Activated CD8-positive, alpha-beta T cell treated with anti-CD3 and anti-CD28 coated beads, Interleukin-2, amount 10 ng/mL, durations not matched to agents 7 days and 5 days (primary cell): ENCODE data around the gene MRGPRX4. TPM values are rescaled to one million over a fixed set of nuclear protein-coding genes. Genes with fewer than 3 reads are reported as not detected.
A peak's percentile ranks its signal among the peaks of the same experiment; 100 is the strongest.
"Not testable (repeated sequence)": the region's sequence is repeated elsewhere in the genome, so short reads cannot be mapped to it uniquely, and the experiment has no call there.

ENCODE experiments used
- ATAC-seq: fragments of 150-1000 bp; cut with Tn5 transposase; one replicate; pipeline ENCODE4 v1.10.0; 2021; ENCODE audit warnings: moderate library complexity
- CTCF ChIA-PET: fragments of 350-600 bp; sonication (Branson Sonifier 250); formaldehyde crosslinking; loops from one replicate; lab custom pipeline; 2021; ENCODE audit warnings: antibody characterized with exemption; lab: Charles Lee
- POLR2A ChIA-PET: fragments of 350-600 bp; sonication (Branson Sonifier 250); formaldehyde crosslinking; loops from one replicate; lab custom pipeline; 2021; ENCODE audit warnings: antibody characterized with exemption; lab: Charles Lee
- DNase-seq: peaks from one replicate; pipeline ENCODE4 v3.0.0-alpha.2; 2020
- H3K27ac Mint-ChIP-seq: one replicate; pipeline ENCODE4 v1.8.0; 2021; ENCODE audit warnings: mild to moderate bottlenecking, mixed read lengths
- H3K27me3 Mint-ChIP-seq: one replicate; pipeline ENCODE4 v1.8.0; 2021; ENCODE audit warnings: low read depth, mixed read lengths
- H3K36me3 Mint-ChIP-seq: one replicate; pipeline ENCODE4 v1.8.0; 2021; ENCODE audit warnings: low read depth, mixed read lengths
- H3K4me1 Mint-ChIP-seq: one replicate; pipeline ENCODE4 v1.8.0; 2021; ENCODE audit warnings: low read depth, mixed read lengths
- H3K4me3 Mint-ChIP-seq: one replicate; pipeline ENCODE4 v1.8.0; 2021; ENCODE audit warnings: mild to moderate bottlenecking, mixed read lengths
- H3K9me3 Mint-ChIP-seq: one replicate; pipeline ENCODE4 v1.8.0; 2022; ENCODE audit warnings: mixed read lengths; ENCODE audit not compliant: insufficient read depth
- total RNA-seq, 2 experiments: library from RNA; stranded (reverse); gene quantifications; one replicate each; pipeline ENCODE4 v1.2.3, GENCODE V29; 2021

MRGPRX4 gene
- total RNA-seq, 2 experiments from 2014 or later: not detected

DNA sequence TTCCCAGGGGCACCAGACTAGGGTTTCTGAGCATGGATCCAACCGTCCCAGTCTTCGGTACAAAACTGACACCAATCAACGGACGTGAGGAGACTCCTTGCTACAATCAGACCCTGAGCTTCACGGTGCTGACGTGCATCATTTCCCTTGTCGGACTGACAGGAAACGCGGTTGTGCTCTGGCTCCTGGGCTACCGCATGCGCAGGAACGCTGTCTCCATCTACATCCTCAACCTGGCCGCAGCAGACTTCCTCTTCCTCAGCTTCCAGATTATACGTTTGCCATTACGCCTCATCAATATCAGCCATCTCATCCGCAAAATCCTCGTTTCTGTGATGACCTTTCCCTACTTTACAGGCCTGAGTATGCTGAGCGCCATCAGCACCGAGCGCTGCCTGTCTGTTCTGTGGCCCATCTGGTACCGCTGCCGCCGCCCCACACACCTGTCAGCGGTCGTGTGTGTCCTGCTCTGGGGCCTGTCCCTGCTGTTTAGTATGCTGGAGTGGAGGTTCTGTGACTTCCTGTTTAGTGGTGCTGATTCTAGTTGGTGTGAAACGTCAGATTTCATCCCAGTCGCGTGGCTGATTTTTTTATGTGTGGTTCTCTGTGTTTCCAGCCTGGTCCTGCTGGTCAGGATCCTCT, 709 bp downstream of the MRGPRX4 start:
- no peaks in the 10 kb centered on the region for H3K36me3 Mint-ChIP-seq

DNA sequence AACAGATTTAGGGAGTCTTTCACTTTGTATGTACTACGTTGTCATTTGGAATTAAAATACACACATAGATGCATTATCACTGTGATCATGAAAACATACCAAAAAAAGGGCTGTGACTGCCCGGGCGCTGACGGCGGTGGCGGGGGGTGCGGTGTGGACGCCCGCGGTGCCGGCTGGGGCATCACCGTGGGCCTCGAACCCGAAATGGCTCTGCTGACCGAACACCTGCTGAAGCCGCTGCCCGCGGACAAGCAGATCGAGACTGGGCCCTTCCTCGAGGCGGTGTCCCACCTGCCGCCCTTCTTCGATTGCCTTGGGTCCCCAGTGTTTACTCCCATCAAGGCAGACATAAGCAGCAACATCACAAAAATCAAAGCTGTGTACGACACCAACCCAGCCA, 16.2 kb downstream of the MRGPRX4 start:
- H3K9me3 Mint-ChIP-seq: no peaks in the 10 kb centered on the region
- H3K4me3 Mint-ChIP-seq: no peak overlapping the region
- DNase-seq (no peak), ATAC-seq (no peak)
- ChIA-PET CTCF (interaction anchor here (1.3 kb wide), 1 partner anchor 73 kb away, joined by 4 read pairs; no protein-coding TSS in a partner anchor), POLR2A (no interaction called here)
- no peaks in the 10 kb centered on the region for H3K4me1 Mint-ChIP-seq
- no peak overlapping the region for H3K27ac Mint-ChIP-seq
- no peaks in the 10 kb centered on the region for H3K36me3 Mint-ChIP-seq
- peaks cover 25% of the 10 kb centered on the region for H3K27me3 Mint-ChIP-seq

More for the DNA sequence above, 709 bp downstream of the MRGPRX4 start:
- Mint-ChIP-seq H3K9me3 (no peaks in the 10 kb centered on the region), H3K27ac (no peak overlapping the region), H3K4me3 (no peak overlapping the region), H3K27me3 (peaks cover 14% of the 10 kb centered on the region), H3K4me1 (no peaks in the 10 kb centered on the region)
- no peak for ATAC-seq
- ChIA-PET CTCF (no interaction called here), POLR2A (no interaction called here)
- no peak for DNase-seq

DNA sequence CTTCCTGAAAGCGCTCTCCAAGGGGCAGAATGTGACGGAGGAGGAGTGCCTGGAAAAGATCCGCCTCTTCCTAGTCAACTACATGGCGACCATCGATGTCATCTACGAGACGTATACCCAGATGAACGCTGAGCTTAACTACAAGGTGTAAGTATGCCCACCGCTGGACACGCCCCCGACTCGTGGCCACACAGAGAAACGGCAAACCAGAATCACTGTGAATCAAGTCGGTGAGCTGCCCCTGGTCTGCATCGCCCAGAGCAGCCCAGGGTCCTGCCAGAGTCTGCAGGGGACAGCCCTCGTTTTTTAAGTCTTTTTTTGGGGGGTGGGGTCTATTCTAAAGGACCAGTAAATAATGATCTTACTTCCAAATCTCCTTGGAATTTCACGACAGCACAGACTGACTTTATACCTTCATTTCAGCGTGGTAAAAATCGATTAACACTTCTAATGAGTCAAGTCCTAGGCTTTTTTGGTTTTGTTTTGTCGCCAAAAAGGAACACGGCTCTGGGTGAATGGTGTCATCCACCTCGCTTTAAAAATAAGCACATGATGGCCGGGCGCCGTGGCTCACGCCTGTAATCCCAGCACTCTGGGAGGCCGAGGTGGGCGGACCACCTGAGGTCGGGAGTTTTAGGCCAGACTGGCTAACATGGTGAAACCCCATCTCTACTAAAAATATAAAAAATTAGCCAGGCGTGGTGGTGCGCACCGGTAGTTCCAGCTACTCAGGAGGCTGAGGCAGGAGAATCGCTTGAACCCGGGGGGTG, 17.0 kb downstream of the MRGPRX4 start:
- POLR2A ChIA-PET, H3K4me3 Mint-ChIP-seq: not testable (repeated sequence)
- CTCF ChIA-PET: interaction anchor here (1.3 to 1.4 kb wide), 2 partner anchors 54 to 74 kb away, joined by 3 to 5 read pairs; no protein-coding TSS in a partner anchor

DNA sequence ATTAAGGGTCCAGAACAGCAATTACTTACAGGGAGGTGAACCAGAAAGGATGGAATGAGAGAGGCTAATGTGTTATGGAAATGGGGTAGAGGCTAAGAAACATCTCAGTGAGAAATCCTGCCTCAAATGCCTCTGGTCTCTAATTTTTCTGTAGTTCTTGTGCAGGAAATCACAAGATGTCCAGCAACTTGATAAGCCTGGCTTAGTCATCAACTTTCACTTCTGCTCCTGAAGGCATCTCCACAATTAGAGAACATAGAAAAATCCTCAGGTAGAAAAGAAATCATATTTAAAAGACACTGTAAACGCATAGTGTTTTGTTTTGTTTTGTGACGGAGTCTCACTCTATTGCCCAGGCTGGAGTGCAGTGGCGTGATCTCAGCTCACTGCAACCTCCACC, 18.7 kb downstream of the MRGPRX4 start:
- no peaks in the 10 kb centered on the region for H3K9me3 Mint-ChIP-seq
- peaks cover 30% of the 10 kb centered on the region for H3K27me3 Mint-ChIP-seq
- no peak for DNase-seq
- no peak for ATAC-seq
- no peak overlapping the region for H3K4me3 Mint-ChIP-seq
- H3K27ac Mint-ChIP-seq: no peak overlapping the region
- ChIA-PET POLR2A (no interaction called here), CTCF (interaction anchor here (1.0 to 1.4 kb wide), 3 partner anchors 13 to 76 kb away, joined by 3 to 5 read pairs (median 3); no protein-coding TSS in a partner anchor)
- no peaks in the 10 kb centered on the region for H3K4me1 Mint-ChIP-seq
- H3K36me3 Mint-ChIP-seq: no peaks in the 10 kb centered on the region

More for the DNA sequence above, 17.0 kb downstream of the MRGPRX4 start:
- not testable (repeated sequence) for DNase-seq, H3K4me1 Mint-ChIP-seq, H3K9me3 Mint-ChIP-seq, H3K36me3 Mint-ChIP-seq, ATAC-seq, H3K27ac Mint-ChIP-seq
- peaks cover 29% of the 10 kb centered on the region for H3K27me3 Mint-ChIP-seq

DNA sequence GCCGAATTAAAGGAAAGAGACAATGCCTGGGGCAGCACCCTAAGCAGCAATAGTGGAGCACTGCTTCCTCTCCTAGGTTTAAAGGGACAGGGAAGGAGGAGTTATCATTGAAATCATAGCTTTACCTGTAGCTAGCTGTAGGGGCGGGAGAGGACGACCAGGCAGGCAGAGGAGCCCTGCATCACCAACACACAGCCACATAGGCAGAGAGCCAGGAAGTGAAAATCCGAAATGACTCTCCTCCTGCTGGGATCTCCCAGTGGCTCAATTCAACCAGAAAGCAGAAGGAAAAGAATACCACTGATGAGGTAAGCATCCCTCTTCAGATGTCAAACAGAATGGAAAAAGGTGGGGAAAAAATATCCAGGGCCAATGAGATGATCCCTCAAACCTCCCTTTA, 20.4 kb downstream of the MRGPRX4 start:
- CTCF ChIA-PET: no interaction called here
- no peaks in the 10 kb centered on the region for H3K9me3 Mint-ChIP-seq
- no peak overlapping the region for H3K27ac Mint-ChIP-seq
- POLR2A ChIA-PET: no interaction called here
- ATAC-seq (no peak), DNase-seq (no peak)
- H3K4me3 Mint-ChIP-seq: no peak overlapping the region
- no peaks in the 10 kb centered on the region for H3K36me3 Mint-ChIP-seq
- H3K27me3 Mint-ChIP-seq: peaks cover 24% of the 10 kb centered on the region
- no peaks in the 10 kb centered on the region for H3K4me1 Mint-ChIP-seq

DNA sequence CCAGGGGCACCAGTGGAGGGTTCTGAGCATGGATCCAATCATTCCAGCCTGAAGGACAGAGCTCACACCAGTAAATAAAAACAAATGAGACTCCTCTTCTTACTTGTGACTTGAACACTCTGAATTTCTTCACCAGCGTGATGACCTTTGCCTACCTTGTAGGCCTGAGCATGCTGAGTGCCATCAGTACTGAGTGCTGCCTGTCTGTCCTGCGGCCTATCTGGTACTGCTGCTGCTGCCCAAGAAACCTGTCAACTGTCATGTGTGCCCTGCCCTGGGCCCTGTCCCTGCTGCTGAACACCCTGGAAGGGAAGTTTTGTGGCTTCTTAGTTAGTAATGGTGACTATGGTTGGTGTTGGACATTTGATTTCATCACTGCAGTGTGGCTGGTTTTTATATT, 23.9 kb downstream of the MRGPRX4 start:
- no peak for ATAC-seq
- Mint-ChIP-seq H3K4me3 (no peak overlapping the region), H3K9me3 (no peaks in the 10 kb centered on the region), H3K36me3 (no peaks in the 10 kb centered on the region), H3K27me3 (peaks cover 29% of the 10 kb centered on the region), H3K4me1 (no peaks in the 10 kb centered on the region), H3K27ac (no peak overlapping the region)
- DNase-seq: no peak
- CTCF ChIA-PET: no interaction called here
- POLR2A ChIA-PET: no interaction called here

DNA sequence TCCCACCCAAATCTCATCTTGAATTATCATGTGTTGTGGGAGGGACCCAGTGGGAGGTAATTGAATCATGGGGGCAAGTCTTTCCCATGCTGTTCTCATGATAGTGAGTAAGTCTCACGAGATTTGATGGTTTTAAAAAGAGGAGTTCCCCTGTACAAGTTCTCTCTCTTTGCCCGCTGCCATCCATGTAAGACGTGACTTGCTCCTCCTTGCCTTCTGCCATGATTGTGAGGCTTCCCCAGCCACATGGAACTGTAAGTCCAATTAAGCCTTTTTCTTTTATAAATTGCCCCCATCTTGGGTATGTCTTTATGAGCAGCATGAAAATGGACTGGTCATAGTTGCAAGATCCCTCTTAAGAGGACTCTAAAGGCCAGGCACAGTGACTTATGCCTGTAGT, 25.1 kb downstream of the MRGPRX4 start:
- ATAC-seq, H3K9me3 Mint-ChIP-seq, CTCF ChIA-PET, H3K4me1 Mint-ChIP-seq, DNase-seq, POLR2A ChIA-PET, H3K27ac Mint-ChIP-seq, H3K4me3 Mint-ChIP-seq, H3K36me3 Mint-ChIP-seq: not testable (repeated sequence)
- H3K27me3 Mint-ChIP-seq: peaks cover 32% of the 10 kb centered on the region

DNA sequence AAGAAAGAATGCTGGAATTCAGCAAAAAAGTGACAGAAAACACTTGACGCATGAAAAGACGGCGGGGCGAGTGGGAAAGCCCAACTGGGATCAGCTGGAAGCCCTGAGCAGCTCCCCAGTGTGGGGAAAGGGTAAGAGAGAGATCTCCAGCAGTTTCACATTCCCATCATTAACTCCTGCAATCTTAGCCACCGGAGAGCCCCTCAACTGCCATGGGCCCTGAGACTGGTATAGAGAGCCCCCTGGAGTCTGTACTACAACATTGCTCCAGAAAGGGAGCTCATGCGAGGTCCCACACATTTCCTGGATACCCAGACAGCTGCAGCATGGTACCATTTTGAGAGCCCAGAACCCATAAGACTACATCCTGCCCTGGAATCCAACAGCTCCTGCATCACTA, 31.1 kb downstream of the MRGPRX4 start:
- H3K4me1 Mint-ChIP-seq: peaks cover 2% of the 10 kb centered on the region
- no peak overlapping the region for H3K4me3 Mint-ChIP-seq
- peaks cover 42% of the 10 kb centered on the region for H3K27me3 Mint-ChIP-seq
- no peaks in the 10 kb centered on the region for H3K9me3 Mint-ChIP-seq
- no peaks in the 10 kb centered on the region for H3K36me3 Mint-ChIP-seq
- DNase-seq (peak; percentile 26), ATAC-seq (no peak)
- POLR2A ChIA-PET: no interaction called here
- CTCF ChIA-PET: interaction anchor here (0.6 to 1.4 kb wide), 9 partner anchors 13 to 224 kb away, joined by 3 to 19 read pairs (median 3); partner anchors contain the start of gene SAAL1
- no peak overlapping the region for H3K27ac Mint-ChIP-seq

DNA sequence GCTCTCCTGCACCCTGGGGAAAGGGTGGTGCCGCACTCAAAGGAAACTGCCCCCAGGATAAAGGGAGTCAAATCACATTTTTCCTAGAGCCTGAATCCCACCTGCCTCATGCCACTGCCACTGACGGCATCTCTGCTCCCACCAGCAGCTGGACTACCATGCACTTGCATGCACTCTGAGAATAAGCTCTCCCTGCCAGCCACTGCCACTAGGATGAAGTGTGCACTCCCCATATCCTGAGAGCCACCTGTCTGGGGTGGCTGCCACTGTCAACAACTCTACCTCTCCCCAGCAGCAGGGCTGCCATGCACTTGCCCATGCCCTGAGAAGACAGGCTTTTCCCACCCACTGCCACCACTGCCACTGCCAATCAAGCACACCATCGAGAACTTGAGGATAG, 31.6 kb downstream of the MRGPRX4 start:
- no peaks in the 10 kb centered on the region for H3K9me3 Mint-ChIP-seq
- POLR2A ChIA-PET: no interaction called here
- peaks cover 46% of the 10 kb centered on the region for H3K27me3 Mint-ChIP-seq
- no peaks in the 10 kb centered on the region for H3K36me3 Mint-ChIP-seq
- CTCF ChIA-PET: interaction anchor here (0.6 to 1.4 kb wide), 8 partner anchors 13 to 225 kb away, joined by 3 to 19 read pairs (median 3); partner anchors contain the start of gene SAAL1
- H3K4me3 Mint-ChIP-seq: no peak overlapping the region
- peaks cover 2% of the 10 kb centered on the region for H3K4me1 Mint-ChIP-seq
- DNase-seq: no peak
- H3K27ac Mint-ChIP-seq: no peak overlapping the region
- no peak for ATAC-seq

DNA sequence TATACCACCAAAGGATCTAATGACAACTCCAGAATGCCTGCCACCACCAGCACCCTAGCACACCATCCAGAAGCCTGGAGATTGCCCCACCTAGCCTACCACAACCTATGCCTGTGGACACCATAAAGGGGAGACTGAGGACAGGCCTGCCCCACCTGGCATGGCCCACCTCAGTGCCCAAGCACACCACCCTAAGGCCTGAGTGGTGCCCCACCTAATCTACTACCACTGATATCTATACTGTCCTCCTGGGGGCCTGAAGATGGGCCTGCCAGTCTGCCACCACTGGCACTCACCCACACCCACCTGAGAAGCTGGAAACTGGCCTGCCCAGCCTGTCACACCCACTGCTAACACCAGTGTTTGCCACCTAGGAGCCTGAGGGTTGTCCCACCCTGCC, 32.1 kb downstream of the MRGPRX4 start:
- ChIA-PET CTCF (interaction anchor here (0.9 to 1.4 kb wide), 3 partner anchors 14 to 213 kb away, joined by 3 to 19 read pairs (median 3); no protein-coding TSS in a partner anchor), POLR2A (no interaction called here)
- Mint-ChIP-seq H3K27me3 (peaks cover 49% of the 10 kb centered on the region), H3K36me3 (no peaks in the 10 kb centered on the region), H3K4me3 (no peak overlapping the region), H3K4me1 (peaks cover 2% of the 10 kb centered on the region), H3K9me3 (no peaks in the 10 kb centered on the region), H3K27ac (no peak overlapping the region)
- DNase-seq (no peak), ATAC-seq (no peak)

DNA sequence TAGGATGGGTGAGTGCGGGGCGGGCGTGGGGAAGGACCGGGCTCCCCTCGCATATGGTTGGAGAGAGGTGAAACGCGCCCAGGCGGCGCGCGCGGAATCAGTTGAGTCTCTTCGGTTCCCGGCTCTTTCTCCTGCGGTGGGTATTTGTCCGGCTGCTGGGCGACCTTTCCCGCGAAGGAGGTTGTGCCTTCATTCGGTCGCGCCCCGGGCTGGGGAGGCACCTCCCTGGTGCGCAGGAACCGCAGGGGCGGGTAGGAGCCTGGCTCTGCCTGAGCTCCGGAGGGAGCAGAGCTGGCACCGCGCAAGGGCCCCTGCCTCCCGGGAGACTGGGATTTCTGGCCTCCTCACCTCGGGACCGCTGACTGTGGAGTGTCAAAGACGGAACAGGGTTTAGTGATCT, 36.4 kb downstream of the MRGPRX4 start:
- DNase-seq (no peak), ATAC-seq (no peak)
- H3K9me3 Mint-ChIP-seq: no peaks in the 10 kb centered on the region
- POLR2A ChIA-PET: no interaction called here
- H3K27ac Mint-ChIP-seq: no peak overlapping the region
- H3K36me3 Mint-ChIP-seq: no peaks in the 10 kb centered on the region
- CTCF ChIA-PET: no interaction called here
- no peak overlapping the region for H3K4me3 Mint-ChIP-seq
- H3K27me3 Mint-ChIP-seq: peaks cover 57% of the 10 kb centered on the region
- H3K4me1 Mint-ChIP-seq: no peaks in the 10 kb centered on the region

DNA sequence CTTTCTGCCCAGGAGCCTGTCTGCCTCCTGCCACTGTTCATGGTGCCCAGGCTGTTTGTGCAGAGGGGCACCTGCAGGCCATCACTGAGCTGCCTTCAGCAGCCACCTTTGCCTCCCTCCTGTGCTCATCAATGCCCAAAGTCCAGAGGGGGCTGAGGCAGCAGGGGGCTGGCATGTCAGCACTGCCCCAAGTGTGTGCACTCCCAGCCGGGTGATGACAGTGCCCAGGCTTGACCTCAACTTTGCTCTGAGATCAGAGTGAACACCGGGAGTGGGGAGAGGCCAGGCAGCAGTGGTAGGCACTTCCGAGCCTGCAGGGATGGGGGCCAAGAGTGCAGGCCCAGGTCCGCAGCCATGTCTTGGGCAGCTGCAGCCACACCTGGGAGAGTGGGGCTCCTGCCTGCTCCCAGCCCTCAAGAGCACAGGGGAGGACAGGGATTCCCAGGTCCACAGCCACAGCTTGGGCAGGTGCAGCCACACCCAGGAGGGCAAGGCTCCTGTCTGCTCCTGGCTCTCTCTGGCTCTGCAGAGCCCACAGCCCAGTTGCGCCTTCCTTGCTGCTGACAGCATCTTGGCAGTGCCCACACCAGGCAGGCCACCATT, 48.7 kb downstream of the MRGPRX4 start:
- no peaks in the 10 kb centered on the region for H3K36me3 Mint-ChIP-seq
- DNase-seq: no peak
- no peak overlapping the region for H3K27ac Mint-ChIP-seq
- H3K4me1 Mint-ChIP-seq: no peaks in the 10 kb centered on the region
- CTCF ChIA-PET: no interaction called here
- POLR2A ChIA-PET: no interaction called here
- H3K9me3 Mint-ChIP-seq: no peaks in the 10 kb centered on the region
- peaks cover 34% of the 10 kb centered on the region for H3K27me3 Mint-ChIP-seq
- no peak overlapping the region for H3K4me3 Mint-ChIP-seq
- no peak for ATAC-seq
